ENCODE measurements around the gene ZNF783.

The ZNF783 gene

DNA sequence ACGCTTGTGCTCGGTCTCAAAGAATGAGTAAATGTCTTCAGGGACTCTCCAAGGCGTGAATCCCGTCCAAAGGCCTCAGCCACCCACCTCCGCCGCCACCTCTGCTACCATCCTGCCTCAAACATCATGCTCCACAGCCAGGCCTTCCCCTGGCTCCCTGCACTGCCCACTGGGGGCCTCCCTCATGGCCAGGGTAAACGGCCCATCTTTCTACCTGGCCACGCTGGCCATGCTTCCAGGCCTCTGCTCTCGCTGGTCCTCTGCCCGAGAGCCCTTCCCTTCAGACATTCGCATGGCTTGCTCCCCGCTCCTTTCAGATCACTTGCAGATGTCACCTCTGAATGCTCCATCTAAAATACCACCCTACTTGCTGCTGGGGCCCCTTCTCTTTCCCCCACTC lies 40.2 kb downstream of the ZNF783 start:
- Histone ChIP-seq H3K36me3 (ENCODE audit: control insufficient read depth, insufficient read depth, low read length) (no peaks in the 10 kb centered on the region), H3K4me3 (replicated peaks; ENCODE audit: low read depth, low read length) (no peak overlapping the region), H3K27me3 (replicated peaks; ENCODE audit: control insufficient read depth, insufficient read depth, low read length) (no peaks in the 10 kb centered on the region; the same call in 1 of the 2 replicates)
- DNase-seq (ENCODE audit: extremely low read depth, insufficient read length) = no peak
- TF ChIP-seq, protein P1, sequence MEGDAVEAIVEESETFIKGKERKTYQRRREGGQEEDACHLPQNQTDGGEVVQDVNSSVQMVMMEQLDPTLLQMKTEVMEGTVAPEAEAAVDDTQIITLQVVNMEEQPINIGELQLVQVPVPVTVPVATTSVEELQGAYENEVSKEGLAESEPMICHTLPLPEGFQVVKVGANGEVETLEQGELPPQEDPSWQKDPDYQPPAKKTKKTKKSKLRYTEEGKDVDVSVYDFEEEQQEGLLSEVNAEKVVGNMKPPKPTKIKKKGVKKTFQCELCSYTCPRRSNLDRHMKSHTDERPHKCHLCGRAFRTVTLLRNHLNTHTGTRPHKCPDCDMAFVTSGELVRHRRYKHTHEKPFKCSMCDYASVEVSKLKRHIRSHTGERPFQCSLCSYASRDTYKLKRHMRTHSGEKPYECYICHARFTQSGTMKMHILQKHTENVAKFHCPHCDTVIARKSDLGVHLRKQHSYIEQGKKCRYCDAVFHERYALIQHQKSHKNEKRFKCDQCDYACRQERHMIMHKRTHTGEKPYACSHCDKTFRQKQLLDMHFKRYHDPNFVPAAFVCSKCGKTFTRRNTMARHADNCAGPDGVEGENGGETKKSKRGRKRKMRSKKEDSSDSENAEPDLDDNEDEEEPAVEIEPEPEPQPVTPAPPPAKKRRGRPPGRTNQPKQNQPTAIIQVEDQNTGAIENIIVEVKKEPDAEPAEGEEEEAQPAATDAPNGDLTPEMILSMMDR (IDR thresholded peaks at IDR 0.05; ENCODE audit: insufficient read depth, low read length, poor library complexity, severe bottlenecking) = no peak

DNA sequence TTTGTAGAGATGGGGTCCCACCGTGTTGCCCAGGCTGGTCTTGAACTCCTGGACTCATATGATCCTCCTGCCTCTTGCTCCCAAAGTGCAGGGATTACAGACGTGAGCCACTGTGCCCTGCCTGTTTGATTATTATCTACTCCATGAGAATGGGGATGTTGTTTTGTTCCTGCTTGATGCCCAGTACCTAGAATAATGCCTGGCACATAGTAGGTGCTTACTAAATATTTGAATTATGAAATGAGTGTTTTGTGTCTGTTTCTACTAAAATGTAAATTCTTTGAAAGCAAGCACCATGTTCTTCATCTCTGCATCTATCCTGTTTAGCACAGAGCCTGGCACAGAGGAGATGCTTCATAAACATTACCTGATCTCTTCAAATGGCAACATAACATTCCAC lies 40.9 kb downstream of the ZNF783 start:
- H3K36me3 ChIP-seq (ENCODE audit: control insufficient read depth, insufficient read depth, low read length) = no peaks in the 10 kb centered on the region
- no peak for DNase-seq (ENCODE audit: extremely low read depth, insufficient read length)
- H3K27me3 ChIP-seq (replicated peaks; ENCODE audit: control insufficient read depth, insufficient read depth, low read length) = no peaks in the 10 kb centered on the region; the same call in 1 of the 2 replicates
- H3K4me3 ChIP-seq (replicated peaks; ENCODE audit: low read depth, low read length) = no peak overlapping the region
- TF ChIP-seq, protein P1 (IDR thresholded peaks at IDR 0.05; ENCODE audit: insufficient read depth, low read length, poor library complexity, severe bottlenecking) = no peak

DNA sequence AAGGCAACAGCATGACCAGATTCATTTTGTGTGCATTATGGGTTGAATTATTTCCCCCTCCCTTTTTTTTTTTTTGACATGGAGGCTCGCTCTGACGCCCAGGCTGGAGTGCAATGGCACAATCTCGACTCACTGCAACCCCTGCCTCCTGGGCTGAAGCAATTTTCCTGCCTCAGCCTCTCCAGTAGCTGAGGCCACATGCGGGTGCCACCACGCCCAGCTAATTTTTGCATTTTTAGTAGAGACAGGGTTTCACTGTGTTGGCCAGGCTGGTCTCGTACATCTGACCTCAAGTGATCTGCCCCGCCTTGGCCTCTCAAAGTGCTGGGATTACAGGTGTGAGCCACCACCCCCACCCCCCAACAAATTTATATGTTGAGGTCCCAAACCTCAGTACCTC lies 42.0 kb downstream of the ZNF783 start:
- H3K36me3 ChIP-seq (ENCODE audit: control insufficient read depth, insufficient read depth, low read length) = no peaks in the 10 kb centered on the region
- no peak for DNase-seq (ENCODE audit: extremely low read depth, insufficient read length)
- TF ChIP-seq, protein P1 (IDR thresholded peaks at IDR 0.05; ENCODE audit: insufficient read depth, low read length, poor library complexity, severe bottlenecking) = no peak

DNA sequence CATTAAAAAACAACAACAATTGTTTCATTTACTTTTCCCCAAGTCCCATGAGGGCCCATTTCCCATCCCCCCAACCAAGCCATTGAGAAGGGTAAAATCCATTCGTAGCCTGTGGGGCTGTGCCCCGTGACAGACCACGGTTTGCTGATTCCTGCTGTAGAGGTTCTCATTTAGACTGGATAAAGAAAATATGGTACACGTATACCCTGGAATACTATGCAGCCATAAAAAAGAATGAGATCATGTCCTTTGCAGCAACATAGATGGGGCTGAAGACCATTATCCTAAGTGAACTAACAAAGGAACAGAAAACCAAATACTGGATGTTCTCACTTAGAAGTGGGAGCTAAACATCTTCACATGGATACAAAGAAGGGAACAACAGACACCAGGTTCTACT lies 44.9 kb downstream of the ZNF783 start:
- no peak for DNase-seq (ENCODE audit: extremely low read depth, insufficient read length)

More for the DNA sequence above, 42.0 kb downstream of the ZNF783 start:
- Histone ChIP-seq H3K27me3 (replicated peaks; ENCODE audit: control insufficient read depth, insufficient read depth, low read length) (no peaks in the 10 kb centered on the region), H3K4me3 (replicated peaks; ENCODE audit: low read depth, low read length) (no peak overlapping the region)

DNA sequence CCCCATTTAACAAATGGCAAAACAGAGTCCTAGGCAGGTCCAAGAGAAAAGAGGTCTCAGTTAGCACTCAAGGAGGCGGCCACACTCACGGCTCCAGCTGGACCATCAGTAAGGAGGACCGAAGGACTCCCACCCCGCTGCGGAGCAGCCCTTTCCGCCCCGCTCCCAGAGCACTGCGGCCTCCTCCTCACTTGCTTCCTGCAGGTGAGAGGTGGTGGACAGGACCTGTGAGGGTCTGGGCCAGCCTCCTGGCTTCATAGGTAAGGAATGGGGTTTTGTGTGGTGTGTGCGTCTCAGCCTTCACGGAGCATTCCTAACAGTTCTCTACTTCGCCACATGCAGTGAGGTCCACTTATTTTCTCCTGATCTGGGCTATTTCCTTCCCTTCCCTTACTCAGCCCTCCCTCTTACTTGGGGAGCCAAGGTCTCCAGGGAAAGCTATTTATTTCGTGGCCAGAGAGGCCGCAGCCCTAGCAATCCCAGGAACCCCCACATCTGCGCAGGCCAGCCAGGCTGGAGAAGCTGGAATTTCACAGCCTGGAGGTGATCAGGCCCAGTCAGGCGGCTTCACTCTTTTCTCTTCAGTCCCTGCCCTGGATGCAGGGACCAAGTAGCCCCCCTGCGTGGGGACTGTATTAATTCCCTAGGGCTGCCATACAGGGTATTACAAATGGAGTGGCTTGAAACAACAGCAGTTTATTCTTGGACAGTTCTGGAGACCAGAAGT lies 45.9 kb downstream of the ZNF783 start:
- Histone ChIP-seq H3K36me3 (ENCODE audit: control insufficient read depth, insufficient read depth, low read length) (no peaks in the 10 kb centered on the region), H3K27me3 (replicated peaks; ENCODE audit: control insufficient read depth, insufficient read depth, low read length) (no peaks in the 10 kb centered on the region), H3K4me3 (replicated peaks; ENCODE audit: low read depth, low read length) (no peak overlapping the region)
- TF ChIP-seq, protein P1 (IDR thresholded peaks at IDR 0.05; ENCODE audit: insufficient read depth, low read length, poor library complexity, severe bottlenecking) = no peak
- no peak for DNase-seq (ENCODE audit: extremely low read depth, insufficient read length)

More for the DNA sequence above, 44.9 kb downstream of the ZNF783 start:
- Histone ChIP-seq H3K4me3 (replicated peaks; ENCODE audit: low read depth, low read length) (no peak overlapping the region), H3K27me3 (replicated peaks; ENCODE audit: control insufficient read depth, insufficient read depth, low read length) (no peaks in the 10 kb centered on the region), H3K36me3 (ENCODE audit: control insufficient read depth, insufficient read depth, low read length) (no peaks in the 10 kb centered on the region)
- TF ChIP-seq, protein P1 (IDR thresholded peaks at IDR 0.05; ENCODE audit: insufficient read depth, low read length, poor library complexity, severe bottlenecking) = no peak
